IMR-90 (cell line): Measurements from ENCODE around the gene CCDC87. TPM values are rescaled to one million over a fixed set of nuclear protein-coding genes. Genes with fewer than 3 reads are reported as not detected.

Experiments used
- ATAC-seq: fragments of 200-7000 bp; cut with Tn5 transposase; 2 replicates; pipeline ENCODE4 v1.9.1; 2020; ENCODE audit warnings: low read depth, mild to moderate bottlenecking, moderate library complexity
- BruUV-seq: library from RNA; stranded (reverse); fragments of 400-500 nt; replicated peaks from 2 replicates; lab custom pipeline; 2021; lab: Mats Ljungman, UMichigan
- CTCF ChIA-PET: fragments of 300-600 bp; formaldehyde crosslinking; extraction: SDS; loops from one replicate; lab custom pipeline; 2021; ENCODE audit warnings: antibody characterized with exemption; lab: Yijun Ruan, JAX
- POLR2A ChIA-PET: fragments of 300-600 bp; sonication (Branson Sonifier 250); formaldehyde crosslinking; loops from one replicate; lab custom pipeline; 2022; ENCODE audit warnings: antibody characterized with exemption; ENCODE audit not compliant: unreplicated experiment; lab: Charles Lee
- DNase-seq: peaks from one replicate; pipeline ENCODE4 v3.0.0; 2013
- H2AFZ ChIP-seq: replicated peaks from 2 replicates; pipeline ENCODE3; 2013; ENCODE audit warnings: low read length, mild to moderate bottlenecking; ENCODE audit not compliant: poor library complexity
- H2AK5ac ChIP-seq: 2 replicates; pipeline ENCODE4 v1.6.1; 2013; ENCODE audit warnings: low read depth, low read length, inconsistent platforms
- H2AK9ac ChIP-seq: replicated peaks from 2 replicates; pipeline ENCODE3; 2013; ENCODE audit warnings: mild to moderate bottlenecking, low read depth, low read length, moderate library complexity; ENCODE audit not compliant: poor library complexity
- H2BK120ac ChIP-seq: 2 replicates; pipeline ENCODE4 v1.6.1; 2013; ENCODE audit warnings: low read depth, low read length, inconsistent platforms
- H2BK15ac ChIP-seq: 3 replicates; pipeline ENCODE4 v1.6.1; 2013; ENCODE audit warnings: low read depth, low read length, inconsistent platforms
- H2BK20ac ChIP-seq: 2 replicates; pipeline ENCODE4 v1.6.1; 2013; ENCODE audit warnings: low read depth, mild to moderate bottlenecking, inconsistent platforms, low read length, moderate library complexity
- H2BK5ac ChIP-seq: 2 replicates; pipeline ENCODE4 v1.6.1; 2013; ENCODE audit warnings: mild to moderate bottlenecking, low read depth, low read length, inconsistent platforms; ENCODE audit not compliant: poor library complexity, severe bottlenecking
- H3K14ac ChIP-seq: replicated peaks from 2 replicates; pipeline ENCODE4 v1.6.1; 2013; ENCODE audit warnings: low read depth, low read length, inconsistent platforms
- H3K18ac ChIP-seq: 2 replicates; pipeline ENCODE4 v1.6.1; 2013; ENCODE audit warnings: low read depth, low read length, control low read depth
- H3K23ac ChIP-seq: 2 replicates; pipeline ENCODE4 v1.6.1; 2013; ENCODE audit warnings: low read depth, low read length, inconsistent platforms
- H3K27ac ChIP-seq: 2 replicates; pipeline ENCODE4 v1.5.1; 2013; ENCODE audit warnings: mild to moderate bottlenecking, control low read depth, low read length; ENCODE audit not compliant: insufficient read depth
- H3K27me3 ChIP-seq: 2 replicates; pipeline ENCODE4 v1.6.1; 2013; ENCODE audit warnings: low read length; ENCODE audit not compliant: control insufficient read depth, insufficient read depth
- H3K36me3 ChIP-seq: 2 replicates; pipeline ENCODE4 v1.6.1; 2013; ENCODE audit warnings: low read length, mixed read lengths; ENCODE audit not compliant: control insufficient read depth, insufficient read depth
- H3K4ac ChIP-seq: 2 replicates; pipeline ENCODE4 v1.6.1; 2013; ENCODE audit warnings: low read depth, low read length, inconsistent platforms
- H3K4me1 ChIP-seq: 2 replicates; pipeline ENCODE4 v1.6.1; 2013; ENCODE audit warnings: low read length, mixed read lengths; ENCODE audit not compliant: control insufficient read depth, insufficient read depth
- H3K4me2 ChIP-seq: 2 replicates; pipeline ENCODE4 v1.6.1; 2013; ENCODE audit warnings: low read depth, mild to moderate bottlenecking, control low read depth, low read length, moderate library complexity
- H3K4me3 ChIP-seq: 2 replicates; pipeline ENCODE4 v1.5.1; 2013; ENCODE audit warnings: low read depth, mild to moderate bottlenecking, control low read depth, low read length, moderate library complexity; ENCODE audit not compliant: insufficient read depth
- H3K56ac ChIP-seq: 2 replicates; pipeline ENCODE4 v1.6.1; 2013; ENCODE audit warnings: low read length, inconsistent platforms; ENCODE audit not compliant: insufficient read depth; ENCODE audit errors: extremely low read depth
- H3K79me1 ChIP-seq, 2 experiments: 2 replicates each; pipeline ENCODE4 v1.6.1; 2013; ENCODE audit warnings: low read length in 2 of 2, inconsistent platforms in 1 of 2, low read depth in 1 of 2
- H3K9ac ChIP-seq: 2 replicates; pipeline ENCODE4 v1.6.1; 2013; ENCODE audit warnings: low read depth, low read length, control low read depth
- H3K9me1 ChIP-seq: 2 replicates; pipeline ENCODE4 v1.6.1; 2013; ENCODE audit warnings: low read length, inconsistent platforms; ENCODE audit not compliant: insufficient read depth
- H3K9me3 ChIP-seq: 2 replicates; pipeline ENCODE4 v1.6.1; 2013; ENCODE audit warnings: low read length; ENCODE audit not compliant: control insufficient read depth, insufficient read depth
- H4K20me1 ChIP-seq: 2 replicates; pipeline ENCODE4 v1.6.1; 2013; ENCODE audit warnings: low read length, inconsistent platforms; ENCODE audit not compliant: insufficient read depth
- H4K5ac ChIP-seq: 2 replicates; pipeline ENCODE4 v1.6.1; 2013; ENCODE audit warnings: mild to moderate bottlenecking, low read depth, low read length, control low read depth
- H4K8ac ChIP-seq, 2 experiments: 2 replicates each; pipeline ENCODE4 v1.6.1; 2013; ENCODE audit warnings: low read depth in 2 of 2, low read length in 2 of 2, control low read depth in 1 of 2, inconsistent platforms in 1 of 2
- H4K91ac ChIP-seq: 2 replicates; pipeline ENCODE4 v1.6.1; 2013; ENCODE audit warnings: low read depth, low read length, inconsistent platforms; ENCODE audit not compliant: insufficient read depth
- CEBPB ChIP-seq: IDR thresholded peaks from 2 replicates; pipeline ENCODE4 v1.6.1; 2012; ENCODE audit warnings: low read depth, low read length, improper control_type of control experiment
- FOS ChIP-seq: fragments of 150-350 bp; IDR thresholded peaks from 2 replicates; pipeline ENCODE4 v1.6.1; 2016; ENCODE audit warnings: low read depth, low read length
- MXI1 ChIP-seq: IDR thresholded peaks from 2 replicates; pipeline ENCODE4 v1.6.1; 2012; ENCODE audit warnings: low read depth, mild to moderate bottlenecking, low read length, moderate library complexity, borderline replicate concordance
- NFE2L2 ChIP-seq: fragments of 150-350 bp; IDR thresholded peaks from 2 replicates; pipeline ENCODE4 v1.6.1; 2016; ENCODE audit warnings: low read depth, mild to moderate bottlenecking, low read length
- POLR2A ChIP-seq: IDR thresholded peaks from 2 replicates; pipeline ENCODE4 v1.6.1; 2012; ENCODE audit warnings: mild to moderate bottlenecking, low read depth, low read length
- RAD21 ChIP-seq: IDR thresholded peaks from 2 replicates; pipeline ENCODE4 v1.6.1; 2012; ENCODE audit warnings: low read length, improper control_type of control experiment
- RCOR1 ChIP-seq: IDR thresholded peaks from 2 replicates; pipeline ENCODE4 v1.6.1; 2012; ENCODE audit warnings: mild to moderate bottlenecking, low read length, improper control_type of control experiment; ENCODE audit not compliant: insufficient replicate concordance
- USF2 ChIP-seq: fragments of 150-350 bp; IDR thresholded peaks from 2 replicates; pipeline ENCODE4 v1.6.1; 2017; ENCODE audit warnings: mild to moderate bottlenecking, antibody characterized with exemption, low read length, low read depth
- WGBS, 2 experiments: methylation state at CpG; one replicate each; pipeline versions ENCODE4 v1.1.5 to v1.1.7; 2013; ENCODE audit warnings: missing lambda C conversion rate in 2 of 2; ENCODE audit not compliant: insufficient read length in 1 of 2; ENCODE audit errors: extremely low coverage in 2 of 2; 5-methylcytosine and 5-hydroxymethylcytosine counted together
- dilution Hi-C: fragments of 300-500 bp; cut with HindIII; formaldehyde crosslinking; loops from one replicate; pipeline ENCODE4 v1.14.3; 2018; ENCODE audit warnings: low sequenced_read_pairs; ENCODE audit not compliant: unreplicated experiment
- in situ Hi-C: fragments of 300-500 bp; cut with MboI; formaldehyde crosslinking; loops from 3 replicates; pipeline ENCODE4 v1.14.3; 2019; ENCODE audit warnings: low sequenced_read_pairs, inconsistent platforms, mixed read lengths
- intact Hi-C: fragments of 100-400 bp; cut with micrococcal nuclease; formaldehyde crosslinking; loops from 2 replicates; pipeline ENCODE4 v1.10.0; 2022
- polyA plus RNA-seq, 3 experiments: library from polyadenylated mRNA; depleted of rRNA; stranded (reverse); fragments of >200 nt; gene quantifications; 2 replicates each; pipeline ENCODE4 v1.2.3, GENCODE V29; 2012; ENCODE audit warnings: low replicate concordance in 1 of 3
- total RNA-seq: library from RNA; depleted of rRNA; stranded (reverse); fragments of >200 nt; gene quantifications from 2 replicates; pipeline ENCODE4 v1.2.3, GENCODE V29; 2012

The CCDC87 gene
- total and polyA plus RNA-seq, 2 of the 4 experiments (the other 2 are of a cell fraction), result 0.18 to 0.19 TPM

- no peak overlapping the region for H4K5ac ChIP-seq
- DNase-seq, result no peak
- no peak overlapping the region for H3K23ac ChIP-seq
- no peak overlapping the region for H2AK5ac ChIP-seq
- no peaks in the 10 kb centered on the region for H4K20me1 ChIP-seq
- ChIA-PET CTCF (no interaction called here), POLR2A (no interaction called here)
- TF ChIP-seq RAD21 (no peak), USF2 (no peak), RCOR1 (no peak), FOS (no peak), MXI1 (no peak), NFE2L2 (no peak), CEBPB (no peak), POLR2A (no peak)
- H3K4me3 ChIP-seq, result no peak overlapping the region
- H2BK20ac ChIP-seq, result no peak overlapping the region
- dilution Hi-C loops (no loop called here), intact Hi-C loops (no loop called here), in situ Hi-C loops (no loop called here)
- no peak overlapping the region for H3K27ac ChIP-seq
- no peak overlapping the region for H4K91ac ChIP-seq
- no peak overlapping the region for H2BK15ac ChIP-seq
- no peak overlapping the region for H2BK120ac ChIP-seq
- BruUV-seq, result no TSS peak
- no peak overlapping the region for H3K9ac ChIP-seq
- no peak overlapping the region for H2BK5ac ChIP-seq
- H3K9me3 ChIP-seq, result no peaks in the 10 kb centered on the region
- H3K79me1 ChIP-seq, result no peaks in the 10 kb centered on the region
- peaks cover 2% of the 10 kb centered on the region; the same call in 1 of the 2 replicates for H3K4me1 ChIP-seq
- no peaks in the 10 kb centered on the region for H3K9me1 ChIP-seq
- H2AK9ac ChIP-seq, result no peak overlapping the region
- no peak overlapping the region for H3K4me2 ChIP-seq
- H3K18ac ChIP-seq, result no peak overlapping the region
- no peak for ATAC-seq
- no peak overlapping the region for H3K14ac ChIP-seq
- H3K36me3 ChIP-seq, result no peaks in the 10 kb centered on the region
- H3K27me3 ChIP-seq, result peaks cover 36% of the 10 kb centered on the region
- no peak overlapping the region for H3K56ac ChIP-seq
- WGBS, 2 experiments, result 61% methylated on average over 2 of the region's 7 CpGs; no CpG with 5 or more reads in 1 of the 2 experiments
- H3K4ac ChIP-seq, result no peak overlapping the region
- H2AFZ ChIP-seq, result no peak overlapping the region
- H4K8ac ChIP-seq, result no peak overlapping the region
Observed at GRCh38 chr11:66556086-66556485, 36.8 kb downstream of the CCDC87 start.
